Sigmoid colon (tissue), 7 donors: ENCODE measurements around the gene DCUN1D2. TPM values are rescaled to one million over a fixed set of nuclear protein-coding genes. Genes with fewer than 3 reads are reported as not detected.

ENCODE experiments used
- DNase-seq: peaks from one replicate; pipeline ENCODE4 v3.0.0-alpha.2; 2019
- H3K27ac ChIP-seq, 4 donors: fragments of 200-600 bp; sonication (generic); one replicate each; pipeline ENCODE4 v1.5.1; 2016 to 2019; ENCODE audit warnings: mild to moderate bottlenecking in 1 of 4
- H3K27me3 ChIP-seq, 3 donors: fragments of 200-600 bp; sonication (generic); one replicate each; pipeline ENCODE4 v1.5.1; 2019; ENCODE audit warnings: mild to moderate bottlenecking in 1 of 3
- H3K36me3 ChIP-seq, 4 donors: fragments of 200-600 bp; sonication (generic); one replicate each; pipeline ENCODE4 v1.5.1; 2016 to 2019
- H3K4me1 ChIP-seq, 4 donors: fragments of 200-600 bp; sonication (generic); one replicate each; pipeline ENCODE4 v1.5.1; 2017 to 2019
- H3K4me3 ChIP-seq, 4 donors: fragments of 200-600 bp; sonication (generic); one replicate each; pipeline ENCODE4 v1.5.1; 2017 to 2019; ENCODE audit warnings: mild to moderate bottlenecking in 2 of 4, moderate library complexity in 1 of 4
- H3K9me3 ChIP-seq, 4 donors: fragments of 200-600 bp in 3 of 4; sonication (generic) in 3 of 4; one replicate each; pipeline versions ENCODE4 v1.5.1 to v1.6.1; 2013 to 2019
- CTCF ChIP-seq, 4 experiments: fragments of 450-650 bp in 3 of 4; fragments of 200-600 bp in 1 of 4; IDR thresholded peaks; one replicate each; pipeline ENCODE4 v1.5.1; 2016 to 2019; ENCODE audit warnings: antibody characterized with exemption in 4 of 4, mild to moderate bottlenecking in 3 of 4, moderate library complexity in 2 of 4
- EP300 ChIP-seq, 4 donors: sonication (generic); formaldehyde crosslinking; IDR thresholded peaks; one replicate each; pipeline ENCODE4 v1.6.1; 2017; ENCODE audit warnings: antibody characterized with exemption in 4 of 4
- POLR2A ChIP-seq, 2 donors: fragments of 450-650 bp; IDR thresholded peaks; one replicate each; pipeline ENCODE4 v1.6.1; 2016; ENCODE audit warnings: antibody characterized with exemption in 2 of 2, mild to moderate bottlenecking in 2 of 2, moderate library complexity in 2 of 2
- POLR2AphosphoS5 ChIP-seq, 4 donors: sonication (generic); formaldehyde crosslinking; IDR thresholded peaks; one replicate each; pipeline ENCODE4 v1.6.1; 2017; ENCODE audit warnings: antibody characterized with exemption in 4 of 4
- WGBS, 2 donors: extraction: QIAGEN DNeasy Blood & Tissue Kit; methylation state at CpG; one replicate each; pipeline ENCODE4 v1.1.7; 2013; 5-methylcytosine and 5-hydroxymethylcytosine counted together
- intact Hi-C: fragments of 100-400 bp; cut with DNase I; formaldehyde crosslinking; loops from one replicate; pipeline ENCODE4 v1.15.1; 2023
- polyA plus RNA-seq, 3 donors: library from polyadenylated mRNA; stranded (reverse); fragments of 200-250 nt; gene quantifications; one replicate each; pipeline ENCODE4 v1.2.3, GENCODE V29; 2013
- total RNA-seq, 4 donors: library from RNA; depleted of rRNA; stranded (reverse); fragments of >200 nt; gene quantifications; one replicate each; pipeline ENCODE4 v1.1.0, GENCODE V29; 2016
- donor health status: healthy with polysubstance abuse.
- donor health status: Bipolar disorder and iron deficiency.
- donor health status: healthy.

The DCUN1D2 gene
- total and polyA plus RNA-seq, 7 donors = 6.6 to 33.0 (median 20.6) TPM

GRCh38 chr13:113500530-113501265 is 10.2 kb upstream of the DCUN1D2 start:
- intact Hi-C loops = no loop called here
- Histone ChIP-seq H3K27ac (no peak overlapping the region), H3K4me3 (no peak overlapping the region), H3K36me3 (peaks cover 30 to 92% (median 54%) of the 10 kb centered on the region in 4 donors), H3K9me3 (no peaks in the 10 kb centered on the region), H3K27me3 (no peaks in the 10 kb centered on the region), H3K4me1 (peaks cover 0 to 19% (median 11%) of the 10 kb centered on the region in 4 donors)
- no peak for DNase-seq
- WGBS, 2 donors = 91 to 95% methylated on average over 11 of the region's 11 CpGs
- no peak for TF ChIP-seq POLR2AphosphoS5 (IDR thresholded peaks at IDR 0.05)
- TF ChIP-seq EP300 (IDR thresholded peaks at IDR 0.05) = no peak
- TF ChIP-seq POLR2A (IDR thresholded peaks at IDR 0.05) = no peak
- no peak for TF ChIP-seq CTCF (IDR thresholded peaks at IDR 0.05)

GRCh38 chr13:113499936-113500335 is 9.4 kb upstream of the DCUN1D2 start:
- no peak for TF ChIP-seq POLR2A (IDR thresholded peaks at IDR 0.05)
- TF ChIP-seq POLR2AphosphoS5 (IDR thresholded peaks at IDR 0.05) = no peak
- no peak for TF ChIP-seq EP300 (IDR thresholded peaks at IDR 0.05)
- no peak for TF ChIP-seq CTCF (IDR thresholded peaks at IDR 0.05)
- intact Hi-C loops = no loop called here
- no peak overlapping the region for H3K27ac ChIP-seq
- 89 to 92% methylated on average over 4 of the region's 4 CpGs for WGBS, 2 donors
- H3K4me3 ChIP-seq = no peak overlapping the region
- DNase-seq = no peak
- H3K9me3 ChIP-seq = no peaks in the 10 kb centered on the region
- H3K27me3 ChIP-seq = no peaks in the 10 kb centered on the region
- H3K4me1 ChIP-seq = peaks cover 0 to 26% (median 19%) of the 10 kb centered on the region in 4 donors
- H3K36me3 ChIP-seq = peaks cover 30 to 85% (median 54%) of the 10 kb centered on the region in 4 donors

- Histone ChIP-seq H3K36me3 (peaks cover 30 to 74% (median 49%) of the 10 kb centered on the region in 4 donors), H3K4me3 (no peak overlapping the region), H3K27me3 (no peaks in the 10 kb centered on the region), H3K27ac (no peak overlapping the region), H3K4me1 (peaks cover 0 to 37% (median 26%) of the 10 kb centered on the region in 4 donors), H3K9me3 (no peaks in the 10 kb centered on the region)
- intact Hi-C loops = no loop called here
- TF ChIP-seq EP300 (IDR thresholded peaks at IDR 0.05) = no peak
- TF ChIP-seq POLR2AphosphoS5 (IDR thresholded peaks at IDR 0.05) = no peak
- no peak for TF ChIP-seq CTCF (IDR thresholded peaks at IDR 0.05)
- no peak for TF ChIP-seq POLR2A (IDR thresholded peaks at IDR 0.05)
- no peak for DNase-seq
- 95 to 96% methylated on average over 6 of the region's 6 CpGs for WGBS, 2 donors
Measured at GRCh38 chr13:113498905-113499304, 8.4 kb upstream of the DCUN1D2 start.

- TF ChIP-seq EP300 (IDR thresholded peaks at IDR 0.05) = no peak
- no peak for TF ChIP-seq CTCF (IDR thresholded peaks at IDR 0.05)
- TF ChIP-seq POLR2A (IDR thresholded peaks at IDR 0.05) = no peak
- TF ChIP-seq POLR2AphosphoS5 (IDR thresholded peaks at IDR 0.05) = no peak
- Histone ChIP-seq H3K4me3 (no peak overlapping the region), H3K27me3 (no peaks in the 10 kb centered on the region), H3K36me3 (peaks cover 29 to 58% (median 40%) of the 10 kb centered on the region in 4 donors), H3K9me3 (no peaks in the 10 kb centered on the region), H3K4me1 (peaks cover 0 to 53% (median 42%) of the 10 kb centered on the region in 4 donors), H3K27ac (no peak overlapping the region)
- 96 to 97% methylated on average over 1 of the region's 1 CpG for WGBS, 2 donors
- intact Hi-C loops = no loop called here
- no peak for DNase-seq
Measured at GRCh38 chr13:113497217-113497616, 6.7 kb upstream of the DCUN1D2 start.
